ENCODE measurements around the gene ZBTB17. TPM values are rescaled to one million over a fixed set of nuclear protein-coding genes. Genes with fewer than 3 reads are reported as not detected.

The ZBTB17 gene
- total RNA-seq, 1 donor from 2014 or later = 42.2 TPM

- TF ChIP-seq CTCF (conservative IDR thresholded peaks at IDR 0.05) = no peak
- H3K27me3 Mint-ChIP-seq = peaks cover under 1% of the 10 kb centered on the region
- H3K36me3 Mint-ChIP-seq = no peaks in the 10 kb centered on the region
- no peak overlapping the region for H3K27ac Mint-ChIP-seq
- no peaks in the 10 kb centered on the region for H3K4me1 Mint-ChIP-seq (ENCODE audit: unreplicated experiment)
- H3K9me3 Mint-ChIP-seq = no peaks in the 10 kb centered on the region
- DNase-seq (ENCODE audit: extremely low spot score, unreplicated experiment) = no peak
- H3K4me3 Mint-ChIP-seq = no peak overlapping the region
Observed at GRCh38 chr1:15992582-15993500, 16.9 kb upstream of the ZBTB17 start.

- H3K27me3 Mint-ChIP-seq = no peaks in the 10 kb centered on the region
- H3K36me3 Mint-ChIP-seq = no peaks in the 10 kb centered on the region
- TF ChIP-seq CTCF (conservative IDR thresholded peaks at IDR 0.05) = no peak
- no peak for DNase-seq (ENCODE audit: extremely low spot score, unreplicated experiment)
- no peaks in the 10 kb centered on the region for H3K9me3 Mint-ChIP-seq
- H3K27ac Mint-ChIP-seq = no peak overlapping the region
- H3K4me1 Mint-ChIP-seq (ENCODE audit: unreplicated experiment) = no peaks in the 10 kb centered on the region
- no peak overlapping the region for H3K4me3 Mint-ChIP-seq
Observed at GRCh38 chr1:15992187-15992553, 16.3 kb upstream of the ZBTB17 start.

- H3K27ac Mint-ChIP-seq = no peak overlapping the region
- no peaks in the 10 kb centered on the region for H3K9me3 Mint-ChIP-seq
- H3K4me1 Mint-ChIP-seq (ENCODE audit: unreplicated experiment) = no peaks in the 10 kb centered on the region
- H3K36me3 Mint-ChIP-seq = no peaks in the 10 kb centered on the region
- H3K4me3 Mint-ChIP-seq = no peak overlapping the region
- TF ChIP-seq CTCF (conservative IDR thresholded peaks at IDR 0.05) = no peak
- no peak for DNase-seq (ENCODE audit: extremely low spot score, unreplicated experiment)
- H3K27me3 Mint-ChIP-seq = no peaks in the 10 kb centered on the region
Observed at GRCh38 chr1:15991427-15992186, 15.7 kb upstream of the ZBTB17 start.

- H3K4me1 Mint-ChIP-seq (ENCODE audit: unreplicated experiment) = no peaks in the 10 kb centered on the region
- H3K9me3 Mint-ChIP-seq = no peaks in the 10 kb centered on the region
- H3K4me3 Mint-ChIP-seq = no peak overlapping the region
- TF ChIP-seq CTCF (conservative IDR thresholded peaks at IDR 0.05) = no peak
- no peak overlapping the region for H3K27ac Mint-ChIP-seq
- DNase-seq (ENCODE audit: extremely low spot score, unreplicated experiment) = no peak
- H3K27me3 Mint-ChIP-seq = no peaks in the 10 kb centered on the region
- no peaks in the 10 kb centered on the region for H3K36me3 Mint-ChIP-seq
Observed at GRCh38 chr1:15989776-15990175, 13.9 kb upstream of the ZBTB17 start.

GRCh38 chr1:15988856-15989736 is 13.2 kb upstream of the ZBTB17 start:
- Mint-ChIP-seq H3K27me3 (no peaks in the 10 kb centered on the region), H3K9me3 (no peaks in the 10 kb centered on the region), H3K4me1 (ENCODE audit: unreplicated experiment) (no peaks in the 10 kb centered on the region), H3K27ac (no peak overlapping the region), H3K36me3 (no peaks in the 10 kb centered on the region), H3K4me3 (no peak overlapping the region)
- no peak for TF ChIP-seq CTCF (conservative IDR thresholded peaks at IDR 0.05)
- DNase-seq (ENCODE audit: extremely low spot score, unreplicated experiment) = no peak

Data from type B pancreatic cell (in vitro differentiated cells).